Epithelial cell of esophagus (primary cell): ENCODE results near the gene ITSN2.

ENCODE experiments used
- DNase-seq: peaks from one replicate; pipeline ENCODE4 v3.0.0; 2010; ENCODE audit warnings: low read depth
- H3K4me3 ChIP-seq: 2 replicates; pipeline ENCODE4 v1.5.1; 2011; ENCODE audit warnings: mild to moderate bottlenecking, low read length, control low read depth
- TF ChIP-seq, protein P1 (sequence below): IDR thresholded peaks from 2 replicates; pipeline ENCODE4 v1.5.1; 2011; ENCODE audit warnings: low read depth, mild to moderate bottlenecking, low read length, control low read depth, inconsistent platforms; ENCODE audit not compliant: insufficient read depth; ENCODE audit errors: missing control alignments

Gene ITSN2

GRCh38 chr2:24353364-24353763, 7.0 kb downstream of the ITSN2 start:
- H3K4me3 ChIP-seq, result no peak overlapping the region
- TF ChIP-seq, protein P1, sequence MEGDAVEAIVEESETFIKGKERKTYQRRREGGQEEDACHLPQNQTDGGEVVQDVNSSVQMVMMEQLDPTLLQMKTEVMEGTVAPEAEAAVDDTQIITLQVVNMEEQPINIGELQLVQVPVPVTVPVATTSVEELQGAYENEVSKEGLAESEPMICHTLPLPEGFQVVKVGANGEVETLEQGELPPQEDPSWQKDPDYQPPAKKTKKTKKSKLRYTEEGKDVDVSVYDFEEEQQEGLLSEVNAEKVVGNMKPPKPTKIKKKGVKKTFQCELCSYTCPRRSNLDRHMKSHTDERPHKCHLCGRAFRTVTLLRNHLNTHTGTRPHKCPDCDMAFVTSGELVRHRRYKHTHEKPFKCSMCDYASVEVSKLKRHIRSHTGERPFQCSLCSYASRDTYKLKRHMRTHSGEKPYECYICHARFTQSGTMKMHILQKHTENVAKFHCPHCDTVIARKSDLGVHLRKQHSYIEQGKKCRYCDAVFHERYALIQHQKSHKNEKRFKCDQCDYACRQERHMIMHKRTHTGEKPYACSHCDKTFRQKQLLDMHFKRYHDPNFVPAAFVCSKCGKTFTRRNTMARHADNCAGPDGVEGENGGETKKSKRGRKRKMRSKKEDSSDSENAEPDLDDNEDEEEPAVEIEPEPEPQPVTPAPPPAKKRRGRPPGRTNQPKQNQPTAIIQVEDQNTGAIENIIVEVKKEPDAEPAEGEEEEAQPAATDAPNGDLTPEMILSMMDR, result no peak
- DNase-seq, result no peak

DNA sequence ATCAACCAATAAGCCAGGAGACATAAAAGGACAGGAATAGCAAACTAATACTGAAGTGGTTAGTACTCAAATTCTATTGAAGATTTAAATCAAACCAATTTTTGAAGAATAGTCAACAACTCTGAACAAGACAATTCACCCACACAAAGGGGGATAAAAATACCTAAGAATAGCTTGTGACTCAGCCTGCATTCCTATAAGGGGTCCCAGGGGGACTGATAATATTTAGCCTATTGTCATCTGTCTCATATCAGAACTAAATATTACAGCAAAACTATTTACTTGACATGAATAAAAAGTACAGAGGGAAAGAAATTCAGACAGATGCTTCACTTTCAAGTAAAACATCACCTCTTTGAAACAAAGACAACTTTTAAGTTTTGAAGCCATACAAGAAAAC, 7.7 kb downstream of the ITSN2 start:
- DNase-seq, result no peak
- H3K4me3 ChIP-seq, result no peak overlapping the region

DNA sequence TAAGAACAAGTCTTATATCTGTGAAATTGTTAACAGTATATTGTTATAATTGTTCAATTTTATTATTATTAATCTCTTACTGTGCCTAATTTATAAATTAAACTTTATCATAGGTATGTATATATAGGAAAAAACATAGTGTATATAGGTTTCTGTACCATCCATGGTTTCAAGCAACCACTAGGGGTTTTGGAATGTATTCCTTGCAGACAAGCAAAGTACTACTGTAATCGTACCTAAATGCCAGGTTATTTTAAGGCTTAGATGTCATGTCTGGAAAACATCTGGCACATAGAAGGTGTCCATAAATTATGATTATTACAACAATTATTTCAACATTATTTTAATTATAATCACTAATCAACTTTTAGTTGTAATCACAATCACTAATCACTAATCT, 8.4 kb downstream of the ITSN2 start:
- no peak overlapping the region for H3K4me3 ChIP-seq
- TF ChIP-seq, protein P1, result peak; percentile 10
- no peak for DNase-seq

More for the DNA sequence above, 7.7 kb downstream of the ITSN2 start:
- TF ChIP-seq, protein P1, result no peak

DNA sequence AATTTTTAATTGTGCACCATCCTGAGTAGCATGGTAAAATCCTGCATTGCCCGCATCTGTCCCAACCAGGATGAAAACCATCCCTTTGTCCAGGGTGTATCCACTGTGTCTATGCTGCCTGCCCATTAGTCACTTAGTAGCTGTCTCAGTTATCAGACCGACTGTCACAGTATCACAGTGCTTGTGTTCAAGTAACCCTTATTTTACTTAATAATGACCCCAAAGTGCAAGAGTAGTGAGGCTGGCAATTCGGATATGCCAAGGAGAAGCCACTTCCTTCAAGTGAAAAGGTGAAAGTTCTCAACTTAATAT, 8.8 kb downstream of the ITSN2 start:
- H3K4me3 ChIP-seq, result no peak overlapping the region
- TF ChIP-seq, protein P1, result no peak
- DNase-seq, result no peak

DNA sequence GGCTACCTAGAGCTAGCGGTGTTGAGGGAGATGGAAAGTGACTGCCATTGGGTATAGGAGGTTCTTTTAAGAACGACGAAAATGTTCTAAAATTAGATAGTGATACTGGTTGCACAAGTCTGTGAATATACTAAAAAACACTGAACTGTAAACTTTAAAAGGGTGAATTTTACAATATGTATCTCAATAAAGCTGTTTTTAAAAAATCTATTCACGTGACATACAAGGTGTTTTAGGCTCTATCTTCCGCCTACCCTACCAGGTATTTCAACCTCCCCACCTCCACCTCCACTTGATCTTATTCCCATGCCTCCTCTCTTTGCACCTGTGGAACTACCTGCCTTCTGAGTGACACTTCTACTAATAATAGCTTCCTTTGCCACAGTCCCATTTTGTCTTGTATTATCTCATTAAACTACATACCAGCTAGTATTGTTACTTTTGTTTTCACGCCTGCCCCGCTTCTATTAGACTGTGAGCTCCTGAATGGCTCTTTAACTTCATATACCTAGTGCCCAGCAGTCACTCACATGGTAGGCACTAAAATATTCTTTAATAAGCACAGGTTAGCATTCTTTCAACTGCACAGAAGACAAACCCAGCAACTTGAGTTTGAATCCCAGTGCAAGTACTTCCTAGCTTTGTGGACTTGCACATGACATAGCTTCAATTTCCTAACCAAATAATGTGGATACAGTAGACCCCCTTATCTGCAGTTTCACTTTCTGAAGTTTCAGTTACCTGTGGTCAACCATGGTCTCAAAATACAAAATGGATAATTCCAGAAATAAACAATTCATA, 9.3 kb downstream of the ITSN2 start:
- TF ChIP-seq, protein P1, result no peak
- H3K4me3 ChIP-seq, result no peak overlapping the region
- no peak for DNase-seq

DNA sequence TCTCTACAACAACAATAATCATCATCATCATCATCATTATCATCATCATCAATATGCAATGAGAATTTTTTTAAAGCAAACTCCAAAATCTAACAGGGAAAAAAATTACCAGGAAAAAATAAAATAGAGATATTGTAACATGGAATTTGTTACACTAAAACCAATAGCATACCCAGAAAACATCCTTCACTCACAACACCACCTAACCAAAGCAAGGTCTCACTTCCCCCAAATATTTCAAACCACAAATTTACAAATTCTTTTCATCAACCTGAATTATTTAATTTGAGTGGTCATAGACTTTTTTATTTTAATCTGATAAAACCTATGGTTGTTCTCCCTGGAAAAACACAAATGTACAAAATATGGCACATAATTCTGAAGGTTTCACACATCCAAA, 11.2 kb downstream of the ITSN2 start:
- H3K4me3 ChIP-seq, result no peak overlapping the region
- TF ChIP-seq, protein P1, result no peak
- DNase-seq, result no peak

DNA sequence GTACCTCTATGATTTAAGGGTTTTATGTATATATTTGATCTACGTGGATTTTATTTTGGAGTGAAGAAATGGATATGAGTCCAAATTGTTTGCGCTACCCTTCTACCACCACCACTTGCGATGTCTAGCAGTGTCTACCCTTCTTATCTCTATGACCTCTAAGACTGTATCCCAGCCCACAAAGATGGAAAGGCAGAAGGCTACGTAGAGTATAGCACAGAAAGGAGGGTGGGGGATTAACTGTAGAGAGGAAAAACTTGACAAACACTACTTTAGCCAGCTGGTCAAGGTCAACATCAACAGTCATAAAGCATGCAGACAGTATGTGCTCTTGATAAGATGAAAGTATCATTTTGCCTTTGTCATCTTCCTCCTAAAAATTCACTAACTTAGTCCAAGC, 14.4 kb downstream of the ITSN2 start:
- no peak for DNase-seq

More for the DNA sequence above, 14.4 kb downstream of the ITSN2 start:
- H3K4me3 ChIP-seq, result no peak overlapping the region
- TF ChIP-seq, protein P1, result no peak
